Tibial nerve (tissue), 4 donors: ENCODE measurements around the gene CASP8AP2.

Source experiments
- CTCF ChIP-seq, 5 experiments: fragments of 200-600 bp in 3 of 5; fragments of 450-650 bp in 2 of 5; sonication (generic) in 3 of 5; IDR thresholded peaks; one replicate each; pipeline ENCODE4 v1.5.1; 2016 to 2019; ENCODE audit warnings: antibody characterized with exemption in 5 of 5, mild to moderate bottlenecking in 3 of 5, moderate library complexity in 2 of 5
- EP300 ChIP-seq, 2 donors: sonication (generic); formaldehyde crosslinking; IDR thresholded peaks; one replicate each; pipeline ENCODE4 v1.6.1; 2017; ENCODE audit warnings: antibody characterized with exemption in 2 of 2, mild to moderate bottlenecking in 1 of 2
- POLR2A ChIP-seq, 2 donors: fragments of 450-650 bp; IDR thresholded peaks; one replicate each; pipeline ENCODE4 v1.6.1; 2017; ENCODE audit warnings: antibody characterized with exemption in 2 of 2, mild to moderate bottlenecking in 2 of 2, moderate library complexity in 2 of 2

GRCh38 chr6:89782222-89782621 lies 47.5 kb upstream of the CASP8AP2 start:
- TF ChIP-seq CTCF (IDR thresholded peaks at IDR 0.05) (no peak), EP300 (IDR thresholded peaks at IDR 0.05) (no peak), POLR2A (IDR thresholded peaks at IDR 0.05) (no peak)
